ENCODE results near the gene SNRNP40.
"Not testable (repeated sequence)": the region's sequence is repeated elsewhere in the genome, so short reads cannot be mapped to it uniquely, and the experiment has no call there.

The SNRNP40 gene

GRCh38 chr1:31273619-31274018, 23.0 kb downstream of the SNRNP40 start:
- FAIRE-seq, result no peak

- FAIRE-seq, result no peak
Observed at GRCh38 chr1:31272369-31272768, 24.2 kb downstream of the SNRNP40 start.

- FAIRE-seq, result no peak
Observed at GRCh38 chr1:31266547-31266946, 30.0 kb downstream of the SNRNP40 start.

- no peak for FAIRE-seq
Observed at GRCh38 chr1:31264790-31265386, 31.7 kb downstream of the SNRNP40 start.

- no peak for FAIRE-seq
Observed at GRCh38 chr1:31263408-31263807, 33.2 kb downstream of the SNRNP40 start.

GRCh38 chr1:31262393-31262792, 34.2 kb downstream of the SNRNP40 start:
- FAIRE-seq, result not testable (repeated sequence)

- no peak for FAIRE-seq
Observed at GRCh38 chr1:31261916-31262315, 34.7 kb downstream of the SNRNP40 start.

GRCh38 chr1:31259746-31260145, 36.8 kb downstream of the SNRNP40 start:
- FAIRE-seq, result no peak

GRCh38 chr1:31258581-31258980, 38.0 kb downstream of the SNRNP40 start:
- no peak for FAIRE-seq

- no peak for FAIRE-seq
Observed at GRCh38 chr1:31257213-31257612, 39.4 kb downstream of the SNRNP40 start.

- no peak for FAIRE-seq
Observed at GRCh38 chr1:31249854-31250253, 46.7 kb downstream of the SNRNP40 start.

GRCh38 chr1:31248276-31248675, 48.3 kb downstream of the SNRNP40 start:
- FAIRE-seq, result no peak

GRCh38 chr1:31244326-31244725, 52.3 kb downstream of the SNRNP40 start:
- FAIRE-seq, result no peak

GRCh38 chr1:31243501-31244286, 52.9 kb downstream of the SNRNP40 start:
- FAIRE-seq, result no peak

GRCh38 chr1:31241321-31241720, 55.3 kb downstream of the SNRNP40 start:
- no peak for FAIRE-seq

GRCh38 chr1:31239653-31240241, 56.8 kb downstream of the SNRNP40 start, which contains the start of gene NKAIN1:
Gene NKAIN1, minus strand, starts transcription at chr1:31239887. Its CDS starts 340 bp downstream, at chr1:31239547.
- FAIRE-seq, result no peak

GRCh38 chr1:31238986-31239613, 57.5 kb downstream of the SNRNP40 start:
- FAIRE-seq, result no peak

- FAIRE-seq, result no peak
Observed at GRCh38 chr1:31238612-31238985, 58.0 kb downstream of the SNRNP40 start.

- FAIRE-seq, result no peak
Observed at GRCh38 chr1:31234870-31235269, 61.7 kb downstream of the SNRNP40 start.

GRCh38 chr1:31234123-31234708, 62.4 kb downstream of the SNRNP40 start:
- no peak for FAIRE-seq

GRCh38 chr1:31232689-31233088, 63.9 kb downstream of the SNRNP40 start:
- no peak for FAIRE-seq

- no peak for FAIRE-seq
Observed at GRCh38 chr1:31231802-31232201, 64.8 kb downstream of the SNRNP40 start.

GRCh38 chr1:31230378-31230777, 66.2 kb downstream of the SNRNP40 start:
- no peak for FAIRE-seq

All from islet of Langerhans (tissue), 1 donor.